Measurements from ENCODE around the gene PIR. TPM values are rescaled to one million over a fixed set of nuclear protein-coding genes. Genes with fewer than 3 reads are reported as not detected.

The PIR gene
- total RNA-seq, 1 experiment from 2014 or later, result 58.0 TPM

DNA sequence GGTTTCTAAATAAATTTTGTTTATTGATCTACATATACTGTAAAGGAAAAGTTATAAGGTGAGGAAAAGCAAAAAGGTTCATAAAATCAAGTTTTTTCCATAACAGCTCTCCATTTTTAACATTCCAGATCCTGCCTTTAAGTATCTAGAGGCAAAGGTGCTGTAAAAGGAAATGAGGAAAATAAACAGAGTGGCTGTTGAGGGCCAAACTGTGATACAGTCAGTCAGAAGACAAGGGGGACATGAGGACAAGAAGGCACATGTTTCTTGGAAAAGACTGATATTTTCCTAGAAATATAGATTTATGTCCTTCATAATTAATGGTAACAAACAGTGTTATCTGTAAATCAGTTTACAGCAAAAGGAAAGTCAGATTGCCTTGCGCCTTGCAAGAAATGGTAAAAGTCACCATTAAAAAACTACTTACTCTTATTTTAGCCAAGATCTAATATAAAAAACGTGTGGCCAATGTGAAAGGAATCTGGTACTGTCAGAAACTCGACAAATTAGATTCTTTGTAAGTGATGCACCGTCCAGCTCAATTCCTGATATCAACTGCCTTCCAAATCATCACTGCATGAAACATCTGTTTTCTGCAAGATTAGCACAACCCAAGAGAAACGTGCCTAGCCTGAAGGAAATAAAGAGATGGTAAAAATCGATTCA is 75.0 kb downstream of the PIR start:
- DNase-seq (ENCODE audit: low spot score), result no peak
- Histone ChIP-seq H3K9me3 (ENCODE audit: low read depth, low read length, poor library complexity, severe bottlenecking) (peaks cover 10% of the 10 kb centered on the region), H3K36me3 (ENCODE audit: insufficient read depth, low read length, poor library complexity, severe bottlenecking) (peaks cover 6% of the 10 kb centered on the region), H3K4me1 (ENCODE audit: insufficient read depth, low read length, poor library complexity, severe bottlenecking) (no peaks in the 10 kb centered on the region), H3K27me3 (replicated peaks; ENCODE audit: insufficient read depth, low read depth, low read length, poor library complexity) (no peaks in the 10 kb centered on the region), H3K27ac (ENCODE audit: low read depth, low read length, poor library complexity, severe bottlenecking) (no peak overlapping the region), H3K4me3 (ENCODE audit: low read depth, low read length, poor library complexity, severe bottlenecking) (no peak overlapping the region)
- POLR2A ChIA-PET (ENCODE audit: low non-redundant PET), result no interaction called here
- intact Hi-C loops (cut with micrococcal nuclease; ENCODE audit: unreplicated experiment), result no loop called here
- BruUV-seq (replicated peaks), result no TSS peak
- TF ChIP-seq CTCF (conservative IDR thresholded peaks at IDR 0.05; ENCODE audit: low read depth, low read length) (no peak), EZH2 (IDR thresholded peaks at IDR 0.05; ENCODE audit: borderline replicate concordance, low read depth, low read length, poor library complexity, severe bottlenecking) (no peak)
- CTCF ChIA-PET, result no interaction called here

- peaks cover 4% of the 10 kb centered on the region for H3K27me3 ChIP-seq (replicated peaks; ENCODE audit: insufficient read depth, low read depth, low read length, poor library complexity)
- no peak for DNase-seq (ENCODE audit: low spot score)
- intact Hi-C loops (cut with micrococcal nuclease; ENCODE audit: unreplicated experiment), result no loop called here
- CTCF ChIA-PET, result no interaction called here
- H3K4me1 ChIP-seq (ENCODE audit: insufficient read depth, low read length, poor library complexity, severe bottlenecking), result no peaks in the 10 kb centered on the region
- TF ChIP-seq EZH2 (IDR thresholded peaks at IDR 0.05; ENCODE audit: borderline replicate concordance, low read depth, low read length, poor library complexity, severe bottlenecking) (no peak), CTCF (conservative IDR thresholded peaks at IDR 0.05; ENCODE audit: low read depth, low read length) (no peak)
- no peak overlapping the region for H3K27ac ChIP-seq (ENCODE audit: low read depth, low read length, poor library complexity, severe bottlenecking)
- H3K9me3 ChIP-seq (ENCODE audit: low read depth, low read length, poor library complexity, severe bottlenecking), result peaks cover 6% of the 10 kb centered on the region
- POLR2A ChIA-PET (ENCODE audit: low non-redundant PET), result no interaction called here
- H3K36me3 ChIP-seq (ENCODE audit: insufficient read depth, low read length, poor library complexity, severe bottlenecking), result peaks cover 6% of the 10 kb centered on the region
- no peak overlapping the region for H3K4me3 ChIP-seq (ENCODE audit: low read depth, low read length, poor library complexity, severe bottlenecking)
- no TSS peak for BruUV-seq (replicated peaks)
These were observed 76.8 kb downstream of the PIR start for GRCh38 chrX:15416133-15416993.

- no TSS peak for BruUV-seq (replicated peaks)
- CTCF ChIA-PET, result no interaction called here
- peaks cover 6% of the 10 kb centered on the region for H3K36me3 ChIP-seq (ENCODE audit: insufficient read depth, low read length, poor library complexity, severe bottlenecking)
- no peak overlapping the region for H3K27ac ChIP-seq (ENCODE audit: low read depth, low read length, poor library complexity, severe bottlenecking)
- no peak for DNase-seq (ENCODE audit: low spot score)
- no peaks in the 10 kb centered on the region for H3K4me1 ChIP-seq (ENCODE audit: insufficient read depth, low read length, poor library complexity, severe bottlenecking)
- peaks cover 4% of the 10 kb centered on the region for H3K27me3 ChIP-seq (replicated peaks; ENCODE audit: insufficient read depth, low read depth, low read length, poor library complexity)
- H3K9me3 ChIP-seq (ENCODE audit: low read depth, low read length, poor library complexity, severe bottlenecking), result peaks cover 6% of the 10 kb centered on the region
- no peak overlapping the region for H3K4me3 ChIP-seq (ENCODE audit: low read depth, low read length, poor library complexity, severe bottlenecking)
- intact Hi-C loops (cut with micrococcal nuclease; ENCODE audit: unreplicated experiment), result no loop called here
- POLR2A ChIA-PET (ENCODE audit: low non-redundant PET), result no interaction called here
- TF ChIP-seq EZH2 (IDR thresholded peaks at IDR 0.05; ENCODE audit: borderline replicate concordance, low read depth, low read length, poor library complexity, severe bottlenecking) (no peak), CTCF (conservative IDR thresholded peaks at IDR 0.05; ENCODE audit: low read depth, low read length) (no peak)
These were observed 80.0 kb downstream of the PIR start for GRCh38 chrX:15413101-15413500.

All from A673 (cell line).